Heart right ventricle (tissue), 16 donors: ENCODE data around the gene PROB1. TPM values are rescaled to one million over a fixed set of nuclear protein-coding genes. Genes with fewer than 3 reads are reported as not detected.
A peak's percentile ranks its signal among the peaks of the same experiment; 100 is the strongest.

Source experiments
- ATAC-seq, 8 donors: fragments of 200-7000 bp; cut with Tn5 transposase; one replicate each; pipeline ENCODE4 v1.9.1; 2020; ENCODE audit warnings: mild to moderate bottlenecking in 8 of 8, moderate library complexity in 8 of 8, moderate number of reproducible peaks in 1 of 8
- DNase-seq, 2 donors: peaks; one replicate each; pipeline ENCODE4 v3.0.0-alpha.2; 2020
- H3K27ac ChIP-seq, 10 donors: fragments of 200-600 bp; sonication (generic) in 2 of 10; one replicate each; pipeline versions ENCODE4 v1.5.0 to v1.8.0; 2020 to 2022; ENCODE audit warnings: mild to moderate bottlenecking in 3 of 10
- H3K27me3 ChIP-seq, 7 donors: fragments of 200-600 bp; one replicate each; pipeline ENCODE4 v1.8.0; 2021 to 2022; ENCODE audit warnings: mild to moderate bottlenecking in 2 of 7
- H3K36me3 ChIP-seq, 9 donors: fragments of 200-600 bp; sonication (generic) in 1 of 9; one replicate each; pipeline versions ENCODE4 v1.5.0 to v1.8.0; 2020 to 2022; ENCODE audit warnings: mild to moderate bottlenecking in 2 of 9
- H3K4me1 ChIP-seq, 9 donors: fragments of 200-600 bp; sonication (generic) in 1 of 9; one replicate each; pipeline versions ENCODE4 v1.5.0 to v1.8.0; 2020 to 2022; ENCODE audit warnings: mild to moderate bottlenecking in 4 of 9
- H3K4me3 ChIP-seq, 10 donors: fragments of 200-600 bp; sonication (generic) in 2 of 10; one replicate each; pipeline versions ENCODE4 v1.5.0 to v1.8.0; 2020 to 2022; ENCODE audit warnings: mild to moderate bottlenecking in 7 of 10, moderate library complexity in 2 of 10
- H3K9me3 ChIP-seq, 11 donors: fragments of 200-600 bp in 10 of 11; sonication (generic) in 2 of 11; one replicate each; pipeline versions ENCODE4 v1.5.0 to v1.8.0; 2013 to 2022; ENCODE audit warnings: mild to moderate bottlenecking in 2 of 11, control low read depth in 1 of 11, moderate library complexity in 1 of 11
- CTCF ChIP-seq, 9 donors: fragments of 200-600 bp; sonication (generic) in 2 of 9; IDR thresholded peaks; one replicate each; pipeline versions ENCODE4 v1.5.0 to v1.8.0; 2021 to 2022; ENCODE audit warnings: antibody characterized with exemption in 9 of 9, mild to moderate bottlenecking in 5 of 9, moderate library complexity in 1 of 9
- WGBS, 2 donors: extraction: QIAGEN DNeasy Blood & Tissue Kit; methylation state at CpG; one replicate each; pipeline ENCODE4 v1.1.7; 2013; ENCODE audit warnings: inconsistent platforms in 1 of 2; 5-methylcytosine and 5-hydroxymethylcytosine counted together
- intact Hi-C, 10 donors: fragments of 100-400 bp; cut with DNase I; formaldehyde crosslinking; loops; one replicate each; pipeline versions ENCODE4 v1.11.1 to v1.14.2; 2022
- polyA plus RNA-seq, 2 donors: library from polyadenylated mRNA; stranded (reverse); fragments of 200-250 nt; gene quantifications; one replicate each; pipeline ENCODE4 v1.2.3, GENCODE V29; 2013
- total RNA-seq, 10 donors: library from RNA; stranded (reverse); fragmentation: NEBNext Ultra II Directional in 3 of 10; extraction: Animal tissue kit (Norgen Biotek cat#: 25700) in 3 of 10; gene quantifications; one replicate each; pipeline versions ENCODE4 v1.2.1 to v1.2.4, GENCODE V29; 2021 to 2023
- donor health status: Arrhythmogenic right ventricular cardiomyopathy.
- donor health status: ischemic (EF 13 %, LVEDD 7.1; RV severe dilation, severe dysfunction).
- donor health status: healthy with polysubstance abuse.
- donor health status: DM: no; HTN: yes; CAD: no.
- donor health status: DM: no; HTN: no; CAD: no.
- donor health status: ischemic (EF 25% LVEDD 6.9; RV normal size, moderate dysfunction).
- donor health status: ischemic (EF 25% LVEDD 5.7; RV mildly dilated, moderate dysfunction).
- donor health status: healthy.
- donor health status: DM: yes; HTN: yes; CAD: no.
- donor health status: Ischemic cardiomyopathy.
- donor health status: ischemic (EF 35%, LVEDD 5.7; RV mildly dilated, moderate dysfunction).
- donor health status: nonischemic (EF 11% LVEDD 7.7; RV severe dilation, severe dysfunction).
- donor health status: DM: yes; HTN: yes; CAD: no.
- donor health status: PGD.
- donor health status: ischemic (EF 29% LVEDD 5.4; RV normal size, mild dysfunction).
- donor health status: nonischemic (EF 23%, LVEDD 6.1; RV moderate dilation, normal function).

The PROB1 gene
- total and polyA plus RNA-seq, 12 donors, result 12.2 to 64.8 (median 33.8) TPM

- H3K36me3 ChIP-seq, result peaks cover 0 to 100% (median 37%) of the 10 kb centered on the region in 9 donors
- 78 to 83% methylated on average over 2 of the region's 2 CpGs for whole genome bisulfite sequencing, 2 donors
- ATAC-seq (no peak), DNase-seq (no peak)
- no peak overlapping the region for H3K27ac ChIP-seq
- intact Hi-C loops, result no loop called here
- TF ChIP-seq CTCF (IDR thresholded peaks at IDR 0.05), result no peak
- no peak overlapping the region for H3K4me3 ChIP-seq
- no peaks in the 10 kb centered on the region for H3K9me3 ChIP-seq
- no peaks in the 10 kb centered on the region for H3K27me3 ChIP-seq
- no peaks in the 10 kb centered on the region for H3K4me1 ChIP-seq
These were observed 35.1 kb upstream of the PROB1 start for GRCh38 chr5:139430015-139430414.

GRCh38 chr5:139426203-139426885, 31.4 kb upstream of the PROB1 start:
- no peak for DNase-seq
- Histone ChIP-seq H3K4me1 (peaks cover 0 to 3% (median 0%) of the 10 kb centered on the region in 9 donors), H3K4me3 (no peak overlapping the region), H3K27me3 (no peaks in the 10 kb centered on the region), H3K9me3 (no peaks in the 10 kb centered on the region), H3K36me3 (peaks cover 0 to 98% (median 28%) of the 10 kb centered on the region in 9 donors), H3K27ac (no peak overlapping the region)
- 69 to 82% methylated on average over 8 of the region's 8 CpGs for WGBS, 2 donors
- no peak for TF ChIP-seq CTCF (IDR thresholded peaks at IDR 0.05)
- ATAC-seq, result no peak
- intact Hi-C loops, result loop anchor here in 7 of 10 donors (1.0 to 10.0 kb wide), 5 partner anchors 82 to 338 kb away; no protein-coding TSS in a partner anchor

GRCh38 chr5:139425497-139425896, 30.6 kb upstream of the PROB1 start:
- no peak for TF ChIP-seq CTCF (IDR thresholded peaks at IDR 0.05)
- intact Hi-C loops, result loop anchor here in 7 of 10 donors (2.0 to 10.0 kb wide), 5 partner anchors 87 to 339 kb away; no protein-coding TSS in a partner anchor
- no peak overlapping the region for H3K27ac ChIP-seq
- DNase-seq (no peak), ATAC-seq (no peak)
- 92 to 93% methylated on average over 5 of the region's 5 CpGs for WGBS, 2 donors
- H3K9me3 ChIP-seq, result no peaks in the 10 kb centered on the region
- H3K36me3 ChIP-seq, result peaks cover 0 to 98% (median 34%) of the 10 kb centered on the region in 9 donors
- H3K4me1 ChIP-seq, result peaks cover 0 to 3% (median 0%) of the 10 kb centered on the region in 9 donors
- no peaks in the 10 kb centered on the region for H3K27me3 ChIP-seq
- H3K4me3 ChIP-seq, result no peak overlapping the region

GRCh38 chr5:139422307-139422893, 27.5 kb upstream of the PROB1 start:
- Histone ChIP-seq H3K27me3 (no peaks in the 10 kb centered on the region), H3K9me3 (no peaks in the 10 kb centered on the region), H3K4me1 (peaks cover 16 to 33% (median 27%) of the 10 kb centered on the region in 9 donors), H3K4me3 (no peak overlapping the region), H3K36me3 (peaks cover 0 to 97% (median 21%) of the 10 kb centered on the region in 9 donors), H3K27ac (peak overlapping the region in 1 of 10 donors; percentile 12)
- WGBS, 2 donors, result 41 to 46% methylated on average over 5 of the region's 5 CpGs
- ATAC-seq, result peak in 4 of 8 donors; percentile 17 to 55 (median 33)
- TF ChIP-seq CTCF (IDR thresholded peaks at IDR 0.05), result peak; percentile 49 to 95 (median 85)
- DNase-seq, result peak in 1 of 2 donors; percentile 61
- intact Hi-C loops, result loop anchor here (1.0 to 10.0 kb wide), 10 partner anchors 90 to 342 kb away; no protein-coding TSS in a partner anchor
